HG02870 (cell line): ENCODE results near the gene CASP10.

ENCODE experiments used
- ATAC-seq: cut with Tn5 transposase; IDR thresholded peaks from one replicate; pipeline ENCODE4 v1.9.1; 2021; ENCODE audit warnings: mild to moderate bottlenecking, moderate library complexity; ENCODE audit not compliant: unreplicated experiment

The CASP10 gene

GRCh38 chr2:201257381-201257955, 74.5 kb downstream of the CASP10 start:
- peak; percentile 54 for ATAC-seq

- peak; percentile 56 for ATAC-seq
Measured at GRCh38 chr2:201257956-201258665, 75.2 kb downstream of the CASP10 start.

GRCh38 chr2:201258666-201259615, 76.0 kb downstream of the CASP10 start:
- ATAC-seq = no peak

GRCh38 chr2:201260302-201260800, 77.4 kb downstream of the CASP10 start, which contains the start of gene CASP8:
CASP8 (plus strand) TSS chr2:201260536; CDS start chr2:201266487, 5,951 bp downstream.
- ATAC-seq = no peak

GRCh38 chr2:201261471-201261870, 78.5 kb downstream of the CASP10 start:
- no peak for ATAC-seq

GRCh38 chr2:201261906-201262305, 79.0 kb downstream of the CASP10 start:
- ATAC-seq = no peak

- no peak for ATAC-seq
Measured at GRCh38 chr2:201262718-201263117, 79.8 kb downstream of the CASP10 start.

- ATAC-seq = no peak
Measured at GRCh38 chr2:201263779-201264178, 80.8 kb downstream of the CASP10 start.

GRCh38 chr2:201264472-201265173, 81.7 kb downstream of the CASP10 start:
- no peak for ATAC-seq

GRCh38 chr2:201266629-201267028, 83.7 kb downstream of the CASP10 start:
- no peak for ATAC-seq

GRCh38 chr2:201267278-201268030, 84.5 kb downstream of the CASP10 start:
- ATAC-seq = no peak

GRCh38 chr2:201269764-201270163, 86.8 kb downstream of the CASP10 start:
- no peak for ATAC-seq

- ATAC-seq = no peak
Measured at GRCh38 chr2:201270293-201271001, 87.5 kb downstream of the CASP10 start.

- no peak for ATAC-seq
Measured at GRCh38 chr2:201271917-201272316, 89.0 kb downstream of the CASP10 start.

- no peak for ATAC-seq
Measured at GRCh38 chr2:201273330-201273983, 90.5 kb downstream of the CASP10 start.

- ATAC-seq = no peak
Measured at GRCh38 chr2:201275069-201275468, 92.1 kb downstream of the CASP10 start.

- no peak for ATAC-seq
Measured at GRCh38 chr2:201275990-201276389, 93.0 kb downstream of the CASP10 start.

GRCh38 chr2:201276511-201276910, 93.6 kb downstream of the CASP10 start:
- no peak for ATAC-seq
